ENCODE measurements around the gene SRBD1.

GRCh38 chr2:45361666-45362065 lies 249.4 kb downstream of the SRBD1 start:
- no peak for TF ChIP-seq POLR2AphosphoS5 (IDR thresholded peaks at IDR 0.05; ENCODE audit: low read depth, low read length)
- TF ChIP-seq TAF1 (IDR thresholded peaks at IDR 0.05; ENCODE audit: borderline replicate concordance, insufficient read depth, low read length): no peak
- TF ChIP-seq REST (IDR thresholded peaks at IDR 0.05; ENCODE audit: insufficient read depth in 1 of 2, low read depth in 2 of 2, low read length in 2 of 2): no peak
- no peak for TF ChIP-seq SIN3A (IDR thresholded peaks at IDR 0.05; ENCODE audit: borderline replicate concordance, insufficient read depth, low read length)

Data from PFSK-1 (cell line).